IMR-90 (cell line): ENCODE measurements around the gene FOXP4. TPM values are rescaled to one million over a fixed set of nuclear protein-coding genes. Genes with fewer than 3 reads are reported as not detected.

ENCODE experiments used
- ATAC-seq: fragments of 200-7000 bp; cut with Tn5 transposase; 2 replicates; pipeline ENCODE4 v1.9.1; 2020; ENCODE audit warnings: low read depth, mild to moderate bottlenecking, moderate library complexity
- BruUV-seq: library from RNA; stranded (reverse); fragments of 400-500 nt; replicated peaks from 2 replicates; lab custom pipeline; 2021; lab: Mats Ljungman, UMichigan
- CTCF ChIA-PET: fragments of 300-600 bp; formaldehyde crosslinking; extraction: SDS; loops from one replicate; lab custom pipeline; 2021; ENCODE audit warnings: antibody characterized with exemption; lab: Yijun Ruan, JAX
- POLR2A ChIA-PET: fragments of 300-600 bp; sonication (Branson Sonifier 250); formaldehyde crosslinking; loops from one replicate; lab custom pipeline; 2022; ENCODE audit warnings: antibody characterized with exemption; ENCODE audit not compliant: unreplicated experiment; lab: Charles Lee
- DNase-seq: peaks from one replicate; pipeline ENCODE4 v3.0.0; 2013
- H2AFZ ChIP-seq: replicated peaks from 2 replicates; pipeline ENCODE3; 2013; ENCODE audit warnings: low read length, mild to moderate bottlenecking; ENCODE audit not compliant: poor library complexity
- H2AK5ac ChIP-seq: 2 replicates; pipeline ENCODE4 v1.6.1; 2013; ENCODE audit warnings: low read depth, low read length, inconsistent platforms
- H2AK9ac ChIP-seq: replicated peaks from 2 replicates; pipeline ENCODE3; 2013; ENCODE audit warnings: mild to moderate bottlenecking, low read depth, low read length, moderate library complexity; ENCODE audit not compliant: poor library complexity
- H2BK120ac ChIP-seq: 2 replicates; pipeline ENCODE4 v1.6.1; 2013; ENCODE audit warnings: low read depth, low read length, inconsistent platforms
- H2BK15ac ChIP-seq: 3 replicates; pipeline ENCODE4 v1.6.1; 2013; ENCODE audit warnings: low read depth, low read length, inconsistent platforms
- H2BK20ac ChIP-seq: 2 replicates; pipeline ENCODE4 v1.6.1; 2013; ENCODE audit warnings: low read depth, mild to moderate bottlenecking, inconsistent platforms, low read length, moderate library complexity
- H2BK5ac ChIP-seq: 2 replicates; pipeline ENCODE4 v1.6.1; 2013; ENCODE audit warnings: mild to moderate bottlenecking, low read depth, low read length, inconsistent platforms; ENCODE audit not compliant: poor library complexity, severe bottlenecking
- H3K14ac ChIP-seq: replicated peaks from 2 replicates; pipeline ENCODE4 v1.6.1; 2013; ENCODE audit warnings: low read depth, low read length, inconsistent platforms
- H3K18ac ChIP-seq: 2 replicates; pipeline ENCODE4 v1.6.1; 2013; ENCODE audit warnings: low read depth, low read length, control low read depth
- H3K23ac ChIP-seq: 2 replicates; pipeline ENCODE4 v1.6.1; 2013; ENCODE audit warnings: low read depth, low read length, inconsistent platforms
- H3K27ac ChIP-seq: 2 replicates; pipeline ENCODE4 v1.5.1; 2013; ENCODE audit warnings: mild to moderate bottlenecking, control low read depth, low read length; ENCODE audit not compliant: insufficient read depth
- H3K27me3 ChIP-seq: 2 replicates; pipeline ENCODE4 v1.6.1; 2013; ENCODE audit warnings: low read length; ENCODE audit not compliant: control insufficient read depth, insufficient read depth
- H3K36me3 ChIP-seq: 2 replicates; pipeline ENCODE4 v1.6.1; 2013; ENCODE audit warnings: low read length, mixed read lengths; ENCODE audit not compliant: control insufficient read depth, insufficient read depth
- H3K4ac ChIP-seq: 2 replicates; pipeline ENCODE4 v1.6.1; 2013; ENCODE audit warnings: low read depth, low read length, inconsistent platforms
- H3K4me1 ChIP-seq: 2 replicates; pipeline ENCODE4 v1.6.1; 2013; ENCODE audit warnings: low read length, mixed read lengths; ENCODE audit not compliant: control insufficient read depth, insufficient read depth
- H3K4me2 ChIP-seq: 2 replicates; pipeline ENCODE4 v1.6.1; 2013; ENCODE audit warnings: low read depth, mild to moderate bottlenecking, control low read depth, low read length, moderate library complexity
- H3K4me3 ChIP-seq: 2 replicates; pipeline ENCODE4 v1.5.1; 2013; ENCODE audit warnings: low read depth, mild to moderate bottlenecking, control low read depth, low read length, moderate library complexity; ENCODE audit not compliant: insufficient read depth
- H3K56ac ChIP-seq: 2 replicates; pipeline ENCODE4 v1.6.1; 2013; ENCODE audit warnings: low read length, inconsistent platforms; ENCODE audit not compliant: insufficient read depth; ENCODE audit errors: extremely low read depth
- H3K79me1 ChIP-seq, 2 experiments: 2 replicates each; pipeline ENCODE4 v1.6.1; 2013; ENCODE audit warnings: low read length in 2 of 2, inconsistent platforms in 1 of 2, low read depth in 1 of 2
- H3K9ac ChIP-seq: 2 replicates; pipeline ENCODE4 v1.6.1; 2013; ENCODE audit warnings: low read depth, low read length, control low read depth
- H3K9me1 ChIP-seq: 2 replicates; pipeline ENCODE4 v1.6.1; 2013; ENCODE audit warnings: low read length, inconsistent platforms; ENCODE audit not compliant: insufficient read depth
- H3K9me3 ChIP-seq: 2 replicates; pipeline ENCODE4 v1.6.1; 2013; ENCODE audit warnings: low read length; ENCODE audit not compliant: control insufficient read depth, insufficient read depth
- H4K20me1 ChIP-seq: 2 replicates; pipeline ENCODE4 v1.6.1; 2013; ENCODE audit warnings: low read length, inconsistent platforms; ENCODE audit not compliant: insufficient read depth
- H4K5ac ChIP-seq: 2 replicates; pipeline ENCODE4 v1.6.1; 2013; ENCODE audit warnings: mild to moderate bottlenecking, low read depth, low read length, control low read depth
- H4K8ac ChIP-seq, 2 experiments: 2 replicates each; pipeline ENCODE4 v1.6.1; 2013; ENCODE audit warnings: low read depth in 2 of 2, low read length in 2 of 2, control low read depth in 1 of 2, inconsistent platforms in 1 of 2
- H4K91ac ChIP-seq: 2 replicates; pipeline ENCODE4 v1.6.1; 2013; ENCODE audit warnings: low read depth, low read length, inconsistent platforms; ENCODE audit not compliant: insufficient read depth
- BHLHE40 ChIP-seq: fragments of 150-350 bp; IDR thresholded peaks from 2 replicates; pipeline ENCODE4 v1.6.1; 2016; ENCODE audit warnings: mild to moderate bottlenecking, low read depth, low read length
- CEBPB ChIP-seq: IDR thresholded peaks from 2 replicates; pipeline ENCODE4 v1.6.1; 2012; ENCODE audit warnings: low read depth, low read length, improper control_type of control experiment
- CHD1 ChIP-seq: IDR thresholded peaks from 2 replicates; pipeline ENCODE4 v1.6.1; 2012; ENCODE audit warnings: low read depth, low read length, improper control_type of control experiment
- FOS ChIP-seq: fragments of 150-350 bp; IDR thresholded peaks from 2 replicates; pipeline ENCODE4 v1.6.1; 2016; ENCODE audit warnings: low read depth, low read length
- MAFK ChIP-seq: IDR thresholded peaks from 2 replicates; pipeline ENCODE4 v1.6.1; 2012; ENCODE audit warnings: low read depth, low read length, improper control_type of control experiment
- MAZ ChIP-seq: IDR thresholded peaks from 2 replicates; pipeline ENCODE4 v1.6.1; 2012; ENCODE audit warnings: low read depth, mild to moderate bottlenecking, low read length, improper control_type of control experiment, moderate library complexity, borderline replicate concordance
- MXI1 ChIP-seq: IDR thresholded peaks from 2 replicates; pipeline ENCODE4 v1.6.1; 2012; ENCODE audit warnings: low read depth, mild to moderate bottlenecking, low read length, moderate library complexity, borderline replicate concordance
- NFE2L2 ChIP-seq: fragments of 150-350 bp; IDR thresholded peaks from 2 replicates; pipeline ENCODE4 v1.6.1; 2016; ENCODE audit warnings: low read depth, mild to moderate bottlenecking, low read length
- POLR2A ChIP-seq: IDR thresholded peaks from 2 replicates; pipeline ENCODE4 v1.6.1; 2012; ENCODE audit warnings: mild to moderate bottlenecking, low read depth, low read length
- RAD21 ChIP-seq: IDR thresholded peaks from 2 replicates; pipeline ENCODE4 v1.6.1; 2012; ENCODE audit warnings: low read length, improper control_type of control experiment
- RFX5 ChIP-seq: IDR thresholded peaks from 2 replicates; pipeline ENCODE4 v1.8.0; 2012; ENCODE audit warnings: low read depth, mild to moderate bottlenecking, low read length, moderate library complexity
- SMC3 ChIP-seq: fragments of 150-350 bp; IDR thresholded peaks from 2 replicates; pipeline ENCODE4 v1.6.1; 2016; ENCODE audit warnings: low read depth, mild to moderate bottlenecking, antibody characterized with exemption, low read length, moderate library complexity
- USF2 ChIP-seq: fragments of 150-350 bp; IDR thresholded peaks from 2 replicates; pipeline ENCODE4 v1.6.1; 2017; ENCODE audit warnings: mild to moderate bottlenecking, antibody characterized with exemption, low read length, low read depth
- WGBS, 2 experiments: methylation state at CpG; one replicate each; pipeline versions ENCODE4 v1.1.5 to v1.1.7; 2013; ENCODE audit warnings: missing lambda C conversion rate in 2 of 2; ENCODE audit not compliant: insufficient read length in 1 of 2; ENCODE audit errors: extremely low coverage in 2 of 2; 5-methylcytosine and 5-hydroxymethylcytosine counted together
- dilution Hi-C: fragments of 300-500 bp; cut with HindIII; formaldehyde crosslinking; loops from one replicate; pipeline ENCODE4 v1.14.3; 2018; ENCODE audit warnings: low sequenced_read_pairs; ENCODE audit not compliant: unreplicated experiment
- in situ Hi-C: fragments of 300-500 bp; cut with MboI; formaldehyde crosslinking; loops from 3 replicates; pipeline ENCODE4 v1.14.3; 2019; ENCODE audit warnings: low sequenced_read_pairs, inconsistent platforms, mixed read lengths
- intact Hi-C: fragments of 100-400 bp; cut with micrococcal nuclease; formaldehyde crosslinking; loops from 2 replicates; pipeline ENCODE4 v1.10.0; 2022
- polyA plus RNA-seq, 3 experiments: library from polyadenylated mRNA; depleted of rRNA; stranded (reverse); fragments of >200 nt; gene quantifications; 2 replicates each; pipeline ENCODE4 v1.2.3, GENCODE V29; 2012; ENCODE audit warnings: low replicate concordance in 1 of 3
- total RNA-seq: library from RNA; depleted of rRNA; stranded (reverse); fragments of >200 nt; gene quantifications from 2 replicates; pipeline ENCODE4 v1.2.3, GENCODE V29; 2012

The FOXP4 gene
- total and polyA plus RNA-seq, 2 of the 4 experiments (the other 2 are of a cell fraction), result 0.72 to 9.5 TPM

- H3K14ac ChIP-seq, result no peak overlapping the region
- no peak overlapping the region for H3K56ac ChIP-seq
- no peak overlapping the region for H4K5ac ChIP-seq
- no peak overlapping the region for H3K27ac ChIP-seq
- CTCF ChIA-PET, result no interaction called here
- no peak overlapping the region for H2BK15ac ChIP-seq
- H2AK5ac ChIP-seq, result no peak overlapping the region
- intact Hi-C loops (no loop called here), dilution Hi-C loops (no loop called here), in situ Hi-C loops (no loop called here)
- H3K79me1 ChIP-seq, result no peaks in the 10 kb centered on the region
- ATAC-seq, result no peak
- H3K4me2 ChIP-seq, result no peak overlapping the region
- H3K18ac ChIP-seq, result no peak overlapping the region
- H2BK120ac ChIP-seq, result no peak overlapping the region
- no TSS peak for BruUV-seq
- no peak for DNase-seq
- H3K27me3 ChIP-seq, result peaks cover 54% of the 10 kb centered on the region
- no peaks in the 10 kb centered on the region for H3K9me3 ChIP-seq
- POLR2A ChIA-PET, result no interaction called here
- H4K8ac ChIP-seq, result no peak overlapping the region
- no peak overlapping the region for H3K23ac ChIP-seq
- no peak overlapping the region for H3K4me3 ChIP-seq
- H3K4me1 ChIP-seq, result no peaks in the 10 kb centered on the region
- no CpG with 5 or more reads among the region's 10 CpGs for WGBS, 2 experiments
- no peak overlapping the region for H4K91ac ChIP-seq
- no peak overlapping the region for H2AFZ ChIP-seq
- TF ChIP-seq RAD21 (no peak), CEBPB (no peak), NFE2L2 (no peak), BHLHE40 (no peak), FOS (no peak), USF2 (no peak), SMC3 (no peak), CHD1 (no peak), MAZ (no peak), MXI1 (no peak), POLR2A (no peak), RFX5 (no peak), MAFK (no peak)
- no peaks in the 10 kb centered on the region for H4K20me1 ChIP-seq
- H2AK9ac ChIP-seq, result no peak overlapping the region
- no peaks in the 10 kb centered on the region for H3K36me3 ChIP-seq
- no peaks in the 10 kb centered on the region for H3K9me1 ChIP-seq
- no peak overlapping the region for H3K9ac ChIP-seq
- H2BK5ac ChIP-seq, result no peak overlapping the region
- H2BK20ac ChIP-seq, result no peak overlapping the region
- no peak overlapping the region for H3K4ac ChIP-seq
Observed at GRCh38 chr6:41649596-41649995, 103.4 kb downstream of the FOXP4 start.
